GM12878 (cell line): ENCODE results near the gene ZMAT3.

Experiments used
- ATF2 ChIP-seq: IDR thresholded peaks from 2 replicates; pipeline ENCODE4 v1.6.1; 2012; ENCODE audit warnings: low read length, inconsistent platforms
- CTCF ChIP-seq, 3 experiments: IDR thresholded peaks in 2 of 3; conservative IDR thresholded peaks in 1 of 3; 2 replicates each; pipeline ENCODE4 v1.5.1; 2011; ENCODE audit warnings: low read depth in 3 of 3, low read length in 3 of 3, mild to moderate bottlenecking in 3 of 3, control low read depth in 2 of 3, moderate library complexity in 2 of 3, inconsistent platforms in 1 of 3, mixed read lengths in 1 of 3; ENCODE audit not compliant: control insufficient read depth in 2 of 3, insufficient read depth in 1 of 3; ENCODE audit errors: extremely low read depth in 1 of 3
- E2F8 ChIP-seq: fragments of 450-650 bp; IDR thresholded peaks from 2 replicates; pipeline ENCODE4 v1.6.1; 2018; ENCODE audit warnings: mild to moderate bottlenecking, low read depth, moderate library complexity; ENCODE audit not compliant: partially characterized antibody
- EP300 ChIP-seq, 2 experiments: fragments of 150-350 bp in 1 of 2; IDR thresholded peaks; 2 replicates each; pipeline ENCODE4 v1.6.1; 2011 to 2012; ENCODE audit warnings: low read depth in 2 of 2, low read length in 2 of 2, borderline replicate concordance in 1 of 2, improper control_type of control experiment in 1 of 2, inconsistent platforms in 1 of 2; ENCODE audit not compliant: control insufficient read depth in 1 of 2
- ESRRA ChIP-seq: IDR thresholded peaks from 2 replicates; pipeline ENCODE4 v1.6.1; 2012; ENCODE audit warnings: mild to moderate bottlenecking, low read length, improper control_type of control experiment
- FOXK2 ChIP-seq: fragments of 450-650 bp; IDR thresholded peaks from 2 replicates; pipeline ENCODE4 v1.6.1; 2017; ENCODE audit warnings: mild to moderate bottlenecking, moderate library complexity
- NKRF ChIP-seq: fragments of 450-650 bp; conservative IDR thresholded peaks from 2 replicates; pipeline ENCODE4 v1.6.1; 2017; ENCODE audit warnings: mild to moderate bottlenecking, moderate library complexity
- POLR2A ChIP-seq: IDR thresholded peaks from 2 replicates; pipeline ENCODE4 v1.6.1; 2011; ENCODE audit warnings: low read depth, mild to moderate bottlenecking, low read length
- REST ChIP-seq: IDR thresholded peaks from 2 replicates; pipeline ENCODE4 v1.6.1; 2012; ENCODE audit warnings: mild to moderate bottlenecking, low read depth, low read length
- SIX5 ChIP-seq: IDR thresholded peaks from 2 replicates; pipeline ENCODE4 v1.6.1; 2011; ENCODE audit warnings: mild to moderate bottlenecking, low read depth, low read length, moderate library complexity; ENCODE audit not compliant: severe bottlenecking
- SPI1 ChIP-seq: IDR thresholded peaks from 2 replicates; pipeline ENCODE4 v1.6.1; 2011; ENCODE audit warnings: low read depth, mild to moderate bottlenecking, low read length, moderate library complexity, borderline replicate concordance; ENCODE audit not compliant: insufficient read depth
- SRF ChIP-seq, 2 experiments: IDR thresholded peaks; 2 replicates each; pipeline ENCODE4 v1.6.1; 2011; ENCODE audit warnings: low read depth in 2 of 2, low read length in 2 of 2, mild to moderate bottlenecking in 1 of 2, moderate library complexity in 1 of 2

- TF ChIP-seq POLR2A, result peak; percentile 40
- no peak for TF ChIP-seq REST
- TF ChIP-seq CTCF (IDR thresholded peaks at IDR 0.05 in 2 of 3, conservative IDR thresholded peaks at IDR 0.05 in 1 of 3; ENCODE audit: control insufficient read depth in 2 of 3, extremely low read depth in 1 of 3, insufficient read depth in 1 of 3, low read depth in 3 of 3, low read length in 3 of 3), result peak; percentile 8 to 30 (median 24); a peak in 1 of 6 replicates
- peak; percentile 82 for TF ChIP-seq SPI1
- no peak for TF ChIP-seq SIX5
- peak; percentile 84 for TF ChIP-seq ATF2
- peak in 1 of 2 experiments; percentile 75; a peak in 2 of 4 replicates for TF ChIP-seq EP300 (IDR thresholded peaks at IDR 0.05; ENCODE audit: borderline replicate concordance in 1 of 2, control insufficient read depth in 1 of 2, low read depth in 2 of 2, low read length in 2 of 2)
- no peak for TF ChIP-seq ESRRA
- 0 out of 2 replicates have a peak, but pooled peaks have one; percentile 35 for TF ChIP-seq NKRF
- no peak for TF ChIP-seq E2F8
- no peak for TF ChIP-seq SRF (IDR thresholded peaks at IDR 0.05; ENCODE audit: low read depth in 2 of 2, low read length in 2 of 2)
- TF ChIP-seq FOXK2, result no peak
These were observed 24.9 kb downstream of the ZMAT3 start for GRCh38 chr3:179046497-179047353.
